Body of pancreas (tissue), 4 donors: ENCODE measurements around the gene ADGRF3. TPM values are rescaled to one million over a fixed set of nuclear protein-coding genes. Genes with fewer than 3 reads are reported as not detected.
"Not testable (repeated sequence)": the region's sequence is repeated elsewhere in the genome, so short reads cannot be mapped to it uniquely, and the experiment has no call there.

Experiments
- ATAC-seq: fragments of 150-250 bp; one replicate; pipeline ENCODE4 v1.9.1; 2016
- DNase-seq, 4 donors: peaks; one replicate each; pipeline ENCODE4 v3.0.0-alpha.2; 2019
- H3K27ac ChIP-seq, 4 donors: fragments of 200-600 bp; sonication (generic); 1 replicate in 3 of 4; 2 replicates in 1 of 4; pipeline versions ENCODE4 v1.5.1 to v1.6.1; 2016 to 2019; ENCODE audit warnings: mild to moderate bottlenecking in 1 of 4, mixed read lengths in 1 of 4, moderate library complexity in 1 of 4
- H3K27me3 ChIP-seq, 2 donors: fragments of 200-600 bp; sonication (generic); one replicate each; pipeline ENCODE4 v1.6.0; 2016; ENCODE audit warnings: mild to moderate bottlenecking in 1 of 2
- H3K36me3 ChIP-seq, 2 donors: fragments of 200-600 bp; sonication (generic); replicated peaks in 1 of 2; 2 replicates each; pipeline ENCODE4 v1.5.1; 2016; ENCODE audit warnings: low read depth in 2 of 2; ENCODE audit not compliant: insufficient read depth in 1 of 2
- H3K4me1 ChIP-seq: fragments of 200-600 bp; sonication (generic); one replicate; pipeline ENCODE4 v1.6.0; 2016
- H3K4me3 ChIP-seq, 2 donors: fragments of 200-600 bp; sonication (generic); 1 replicate in 1 of 2; 2 replicates in 1 of 2; pipeline ENCODE4 v1.5.1; 2016 to 2019
- H3K9me3 ChIP-seq, 3 donors: fragments of 200-600 bp; sonication (generic); 1 replicate in 2 of 3; 2 replicates in 1 of 3; pipeline ENCODE4 v1.5.1; 2016
- CTCF ChIP-seq, 7 experiments: fragments of 450-650 bp in 4 of 7; fragments of 200-600 bp in 3 of 7; sonication (generic) in 3 of 7; IDR thresholded peaks; one replicate each; pipeline ENCODE4 v1.5.1; 2016 to 2019; ENCODE audit warnings: antibody characterized with exemption in 7 of 7
- POLR2A ChIP-seq, 3 donors: fragments of 450-650 bp; IDR thresholded peaks; one replicate each; pipeline ENCODE4 v1.6.1; 2016; ENCODE audit warnings: antibody characterized with exemption in 3 of 3, mild to moderate bottlenecking in 2 of 3
- WGBS, 2 donors: methylation state at CpG; one replicate each; pipeline ENCODE4 v1.1.5; 2017; 5-methylcytosine and 5-hydroxymethylcytosine counted together
- intact Hi-C: fragments of 100-400 bp; cut with DNase I; formaldehyde crosslinking; loops from one replicate; pipeline ENCODE4 v1.15.1; 2023
- total RNA-seq, 2 donors: library from RNA; depleted of rRNA; stranded (reverse); fragments of >200 nt; gene quantifications; one replicate each; pipeline ENCODE4 v1.1.0, GENCODE V29; 2016

ADGRF3 gene
- total RNA-seq, 2 donors from 2014 or later, result not detected

GRCh38 chr2:26305540-26305939 is 41.0 kb downstream of the ADGRF3 start:
- no peaks in the 10 kb centered on the region for H3K36me3 ChIP-seq
- no peak overlapping the region for H3K27ac ChIP-seq
- intact Hi-C loops, result no loop called here
- ATAC-seq, result no peak
- DNase-seq, result no peak
- H3K4me1 ChIP-seq, result peaks cover 2% of the 10 kb centered on the region
- no peak overlapping the region for H3K4me3 ChIP-seq
- H3K9me3 ChIP-seq, result no peaks in the 10 kb centered on the region
- no peaks in the 10 kb centered on the region for H3K27me3 ChIP-seq
- 76% methylated on average over 6 of the region's 6 CpGs for WGBS, 2 donors
- TF ChIP-seq POLR2A (IDR thresholded peaks at IDR 0.05) (no peak), CTCF (IDR thresholded peaks at IDR 0.05) (no peak)

GRCh38 chr2:26305094-26305493 is 41.5 kb downstream of the ADGRF3 start:
- not testable (repeated sequence) for DNase-seq

DNA sequence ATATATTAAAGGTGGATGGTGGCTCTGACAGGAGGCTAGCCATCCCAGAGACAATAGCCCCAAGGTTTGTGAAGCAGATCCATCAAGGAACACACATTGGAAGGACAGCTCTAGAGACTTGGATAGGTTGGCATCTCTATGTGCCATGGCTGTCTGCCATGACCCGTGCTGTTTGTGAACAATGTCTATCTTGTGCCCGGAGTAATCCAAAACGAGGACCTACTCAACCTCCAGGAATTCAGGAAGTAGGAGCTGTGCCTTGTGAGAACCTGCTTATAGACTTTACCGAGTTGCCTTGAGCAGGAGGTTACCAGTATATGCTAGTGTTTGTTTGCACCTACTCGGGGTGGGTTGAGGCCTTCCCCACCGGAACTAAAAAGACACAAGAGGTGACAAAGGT is 43.7 kb downstream of the ADGRF3 start:
- 51 to 63% methylated on average over 6 of the region's 6 CpGs for WGBS, 2 donors
- Histone ChIP-seq H3K9me3 (no peaks in the 10 kb centered on the region), H3K27ac (peak overlapping the region in 1 of 4 donors; percentile 18), H3K27me3 (no peaks in the 10 kb centered on the region), H3K36me3 (no peaks in the 10 kb centered on the region), H3K4me1 (peaks cover 18% of the 10 kb centered on the region), H3K4me3 (no peak overlapping the region)
- intact Hi-C loops, result no loop called here
- ATAC-seq (no peak), DNase-seq (no peak)
- TF ChIP-seq CTCF (IDR thresholded peaks at IDR 0.05), result no peak
- no peak for TF ChIP-seq POLR2A (IDR thresholded peaks at IDR 0.05)

More at GRCh38 chr2:26305094-26305493, 41.5 kb downstream of the ADGRF3 start:
- H3K27me3 ChIP-seq, H3K4me1 ChIP-seq, H3K36me3 ChIP-seq, H3K9me3 ChIP-seq, ATAC-seq, H3K4me3 ChIP-seq, intact Hi-C loops, H3K27ac ChIP-seq: not testable (repeated sequence)
- 72 to 80% methylated on average over 7 of the region's 7 CpGs for WGBS, 2 donors

- H3K9me3 ChIP-seq, result no peaks in the 10 kb centered on the region
- WGBS, 2 donors, result 40 to 41% methylated on average over 22 of the region's 22 CpGs
- H3K27me3 ChIP-seq, result no peaks in the 10 kb centered on the region
- no peak for ATAC-seq
- peak overlapping the region; percentile 13 to 87 (median 86) for H3K27ac ChIP-seq
- H3K36me3 ChIP-seq, result no peaks in the 10 kb centered on the region
- intact Hi-C loops, result no loop called here
- no peak overlapping the region for H3K4me3 ChIP-seq
- peaks cover 18% of the 10 kb centered on the region for H3K4me1 ChIP-seq
- TF ChIP-seq CTCF (IDR thresholded peaks at IDR 0.05) (no peak), POLR2A (IDR thresholded peaks at IDR 0.05) (no peak)
- DNase-seq, result peak; percentile 26 to 52 (median 35)
These were observed 46.2 kb downstream of the ADGRF3 start for GRCh38 chr2:26300234-26300925.

DNA sequence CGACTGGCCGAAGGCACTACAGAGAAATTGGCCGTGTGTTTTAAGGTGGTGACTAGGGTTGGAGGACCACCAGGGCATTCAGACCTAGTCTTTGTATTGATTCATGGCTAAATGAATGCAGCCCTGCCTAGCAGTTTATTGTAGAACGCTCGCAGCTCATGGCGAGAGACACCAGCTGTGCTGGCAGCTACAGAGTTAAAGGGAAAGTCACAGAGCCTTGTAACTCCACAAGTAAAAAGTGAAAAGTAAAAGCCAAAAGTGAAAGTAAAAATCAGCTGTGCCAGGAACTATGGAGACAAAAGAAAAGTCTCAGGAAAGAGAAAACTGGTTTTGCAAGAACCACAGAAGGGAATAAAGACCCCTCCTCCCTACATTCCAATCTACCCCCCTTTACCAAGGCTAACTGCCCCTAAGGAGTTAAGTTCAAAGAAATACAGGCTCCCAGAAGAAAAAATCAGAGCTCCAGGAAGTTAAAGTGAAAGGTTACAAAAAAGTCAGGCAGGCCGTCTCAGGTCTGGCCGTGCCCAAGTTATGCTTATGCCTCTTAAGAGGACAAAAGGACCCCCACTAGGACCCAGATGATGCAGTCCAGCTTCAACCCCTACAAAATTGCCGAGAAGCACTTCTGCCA is 47.0 kb downstream of the ADGRF3 start:
- H3K27me3 ChIP-seq, result no peaks in the 10 kb centered on the region
- peak; percentile 33 to 60 (median 48) for DNase-seq
- H3K9me3 ChIP-seq, result no peaks in the 10 kb centered on the region
- H3K4me3 ChIP-seq, result peak overlapping the region; percentile 12 to 65
- H3K27ac ChIP-seq, result peak overlapping the region in 3 of 4 donors; percentile 85 to 87 (median 87)
- TF ChIP-seq CTCF (IDR thresholded peaks at IDR 0.05) (no peak), POLR2A (IDR thresholded peaks at IDR 0.05) (no peak)
- H3K4me1 ChIP-seq, result peaks cover 18% of the 10 kb centered on the region
- intact Hi-C loops, result no loop called here
- peak; percentile 80 for ATAC-seq
- WGBS, 2 donors, result 1% methylated on average over 9 of the region's 9 CpGs
- no peaks in the 10 kb centered on the region for H3K36me3 ChIP-seq
